ENCODE results near the gene RGS7. TPM values are rescaled to one million over a fixed set of nuclear protein-coding genes. Genes with fewer than 3 reads are reported as not detected.
"Not testable (repeated sequence)": the region's sequence is repeated elsewhere in the genome, so short reads cannot be mapped to it uniquely, and the experiment has no call there.

RGS7 gene
- total RNA-seq, 2 donors from 2014 or later, result 0.11 TPM; not detected in 1

DNA sequence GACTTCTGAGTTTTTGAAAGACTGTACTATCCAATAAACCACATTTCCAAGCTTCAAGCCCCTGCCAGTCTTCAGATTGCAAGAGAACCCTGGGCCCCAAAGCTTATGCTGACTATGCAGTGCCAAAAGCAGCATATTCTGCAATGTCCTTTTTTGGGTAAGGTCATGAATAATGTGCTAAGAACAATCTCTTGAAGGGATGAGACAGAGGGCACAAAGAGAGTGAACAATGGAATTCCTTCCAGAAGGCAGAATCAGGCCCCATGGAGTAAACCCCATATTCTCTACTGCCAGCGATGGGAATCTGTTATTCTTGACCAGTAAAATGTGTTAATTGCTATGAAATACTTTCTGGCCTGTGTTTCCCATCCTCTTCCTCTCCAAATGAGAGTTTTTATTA, 190.4 kb downstream of the RGS7 start:
- intact Hi-C loops (cut with DNase I, micrococcal nuclease), result no loop called here
- DNase-seq (no peak), ATAC-seq (no peak)

DNA sequence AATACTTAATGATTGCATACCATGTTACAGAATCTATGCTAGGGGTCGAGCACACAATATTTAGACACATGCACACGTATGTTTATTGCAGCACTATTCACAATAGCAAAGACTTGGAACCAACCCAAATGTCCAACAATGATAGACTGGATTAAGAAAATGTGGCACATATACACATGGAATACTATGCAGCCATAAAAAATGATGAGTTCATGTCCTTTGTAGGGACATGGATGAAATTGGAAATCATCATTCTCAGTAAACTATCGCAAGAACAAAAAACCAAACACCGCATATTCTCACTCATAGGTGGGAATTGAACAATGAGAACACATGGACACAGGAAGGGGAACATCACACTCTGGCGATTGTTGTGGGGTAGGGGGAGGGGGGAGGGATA, 191.7 kb downstream of the RGS7 start:
- DNase-seq; ATAC-seq; intact Hi-C loops (cut with DNase I, micrococcal nuclease): not testable (repeated sequence)

DNA sequence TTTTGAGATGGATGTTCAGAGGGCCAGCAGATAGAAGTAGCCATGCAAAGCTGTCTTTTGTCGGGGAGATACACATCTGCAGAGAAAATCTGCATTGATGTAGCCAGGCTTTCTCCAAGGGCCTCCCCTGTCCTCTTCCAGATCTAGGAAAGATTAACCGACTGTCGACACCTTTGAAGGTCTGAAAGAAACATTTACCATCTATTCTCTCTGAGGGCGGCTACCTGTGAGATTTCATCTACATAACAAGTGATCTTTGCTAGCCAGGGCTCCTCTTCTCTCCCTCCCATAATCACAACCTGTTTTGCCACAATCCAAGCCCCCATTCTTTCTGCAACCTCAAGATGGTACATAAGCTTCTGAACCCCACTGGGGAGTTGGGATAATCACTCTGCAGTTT, 193.6 kb downstream of the RGS7 start:
- no peak for ATAC-seq
- DNase-seq, result no peak
- intact Hi-C loops (cut with DNase I, micrococcal nuclease), result no loop called here

DNA sequence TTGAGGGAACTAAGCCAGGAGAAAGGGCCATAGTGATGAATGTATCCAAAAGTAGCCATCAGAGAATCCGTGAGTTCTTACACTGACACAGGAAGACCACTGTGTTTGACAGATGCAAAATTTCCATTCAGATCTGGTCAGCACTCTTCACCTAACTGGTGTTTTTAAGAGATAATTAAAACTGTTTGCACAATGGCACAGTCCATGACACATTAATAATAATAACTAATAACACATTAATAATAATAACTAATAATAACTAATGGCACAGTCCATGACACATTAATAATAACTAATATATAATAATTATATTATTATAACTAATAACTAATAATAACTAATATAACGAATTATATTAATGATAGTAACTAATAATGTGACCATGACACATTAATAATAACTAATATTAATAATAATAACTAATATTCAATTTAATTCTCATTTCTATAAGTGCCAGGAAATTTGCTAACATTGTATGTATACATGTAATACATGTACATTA, 195.8 kb downstream of the RGS7 start:
- ATAC-seq (no peak), DNase-seq (no peak)
- intact Hi-C loops (cut with DNase I, micrococcal nuclease), result no loop called here

DNA sequence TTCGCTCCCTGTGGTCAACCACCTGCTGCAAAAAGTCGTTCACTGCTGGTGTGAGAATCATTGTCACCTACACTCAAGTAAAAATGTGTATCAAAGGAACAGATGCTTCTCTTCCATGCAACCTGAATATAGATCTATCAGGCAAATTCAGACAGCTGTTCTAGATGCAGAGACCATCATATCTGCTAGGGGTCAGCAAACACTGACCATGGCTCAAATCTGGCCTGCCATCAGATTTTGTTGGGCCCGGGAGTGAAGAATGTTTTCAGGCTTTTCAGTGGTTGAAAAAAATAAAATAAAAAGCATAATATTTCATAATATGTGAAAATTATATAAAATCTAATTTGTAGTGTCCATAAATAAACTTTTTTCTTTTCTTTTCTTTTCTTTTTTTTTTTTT, 199.6 kb downstream of the RGS7 start:
- DNase-seq (no peak), ATAC-seq (no peak)
- intact Hi-C loops (cut with DNase I, micrococcal nuclease), result no loop called here

DNA sequence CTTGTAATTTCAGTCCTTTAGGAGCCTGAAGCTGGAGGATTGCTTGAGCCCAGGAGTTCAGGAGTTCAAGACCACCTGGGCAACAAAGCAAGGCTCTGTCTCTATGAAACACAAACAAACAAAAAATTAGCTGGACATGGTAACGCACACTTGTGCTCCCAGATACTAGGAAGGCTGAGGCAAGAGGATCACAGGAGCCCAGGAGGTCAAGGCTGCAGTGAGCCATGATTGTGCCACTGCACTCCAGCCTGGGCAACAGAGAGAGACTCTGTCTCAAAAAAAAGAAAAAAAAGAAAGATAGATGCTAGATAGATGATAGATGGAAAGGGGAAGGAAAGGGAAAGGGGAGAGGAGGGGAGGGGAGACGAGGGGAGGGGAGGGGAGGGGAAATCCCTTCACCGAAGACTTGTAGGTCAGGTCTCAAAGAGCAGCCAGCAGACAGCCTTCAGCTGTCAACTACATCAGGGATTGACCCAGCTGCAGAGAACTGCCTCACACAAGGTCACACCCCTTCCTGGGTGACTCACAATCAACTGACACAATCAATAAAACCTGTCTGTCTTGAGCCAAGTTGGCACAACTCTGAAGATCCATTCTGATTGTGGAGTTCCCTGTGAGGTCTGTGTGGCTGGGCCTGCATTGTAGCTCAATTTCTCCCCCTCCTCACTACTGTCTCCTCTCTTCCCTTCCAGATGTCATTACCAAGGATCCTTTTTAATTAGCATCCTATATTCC, 200.6 kb downstream of the RGS7 start:
- ATAC-seq (peak; percentile 100), DNase-seq (peak; percentile 37 to 82)
- intact Hi-C loops (cut with DNase I, micrococcal nuclease), result no loop called here

DNA sequence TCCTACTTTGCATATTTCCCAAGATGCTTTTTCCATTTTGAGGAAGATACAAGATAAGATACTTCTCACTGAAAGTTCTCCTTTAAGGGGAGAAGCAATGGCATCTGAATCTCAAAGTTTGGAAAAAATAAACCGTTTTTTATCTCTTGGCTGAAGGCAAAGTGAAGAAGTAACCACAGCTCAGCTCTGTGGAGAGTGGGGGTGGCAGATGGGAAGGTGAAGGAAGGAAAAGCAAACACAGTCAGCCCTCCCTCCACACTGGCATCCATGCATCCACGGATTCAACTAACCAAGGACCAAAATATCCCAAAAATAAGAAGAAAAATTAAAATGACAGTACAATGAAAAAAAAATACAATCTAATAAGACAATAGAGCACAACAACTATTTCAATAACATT, 211.1 kb downstream of the RGS7 start:
- intact Hi-C loops (cut with DNase I, micrococcal nuclease), result no loop called here
- ATAC-seq, result no peak

DNA sequence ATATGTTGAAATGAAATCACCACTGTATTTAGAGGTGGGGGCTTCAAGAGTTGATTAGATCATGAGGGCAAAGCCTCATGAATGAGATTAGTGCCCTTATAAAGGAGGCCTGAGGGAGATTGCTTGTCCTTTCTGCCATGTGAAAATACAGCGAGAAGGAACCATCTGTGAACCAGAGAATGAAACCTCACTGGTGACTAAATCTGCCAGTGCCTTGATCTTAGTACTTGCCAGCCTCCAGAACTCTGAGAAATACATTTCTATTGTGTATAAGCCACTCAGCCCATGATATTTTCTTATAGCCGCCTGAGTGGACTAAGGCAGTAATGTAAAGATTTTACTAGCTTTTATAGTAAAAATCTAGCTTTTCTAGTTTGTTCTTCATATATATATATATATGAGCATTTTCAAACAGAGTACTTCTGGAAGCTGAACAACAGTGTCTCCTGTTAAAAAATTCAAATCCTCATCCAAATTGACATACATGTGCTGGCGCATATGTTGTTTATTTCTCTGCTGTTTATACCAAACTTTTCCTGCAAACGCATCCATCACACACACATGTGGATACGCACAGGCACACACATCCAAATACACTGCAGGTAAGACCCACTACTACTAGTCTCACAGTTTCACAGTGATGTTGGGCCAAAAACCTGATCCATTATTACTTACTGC, 213.1 kb downstream of the RGS7 start:
- no peak for DNase-seq
- intact Hi-C loops (cut with DNase I, micrococcal nuclease), result no loop called here

More for the DNA sequence above, 211.1 kb downstream of the RGS7 start:
- no peak for DNase-seq

DNA sequence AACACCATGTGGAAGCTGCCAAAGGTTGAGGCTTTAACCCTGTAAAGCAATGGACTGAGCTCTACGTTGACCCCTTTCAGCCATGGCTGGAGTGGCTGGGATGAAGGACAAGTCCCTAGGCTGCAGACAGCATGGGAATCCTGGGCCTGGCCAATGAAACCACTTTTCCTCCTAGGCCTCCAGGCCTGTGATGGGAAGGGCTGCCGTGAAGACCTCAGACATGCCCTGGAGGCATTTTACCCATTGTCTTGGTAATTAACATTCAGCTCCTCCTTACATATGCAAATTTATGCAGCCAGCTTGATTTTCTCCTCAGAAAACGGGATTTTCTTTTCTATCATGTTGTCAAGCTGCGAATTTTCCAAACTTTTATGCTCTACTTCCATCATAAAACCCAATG, 214.5 kb downstream of the RGS7 start:
- intact Hi-C loops (cut with DNase I, micrococcal nuclease), result no loop called here
- no peak for ATAC-seq
- DNase-seq, result no peak

More for the DNA sequence above, 213.1 kb downstream of the RGS7 start:
- no peak for ATAC-seq

DNA sequence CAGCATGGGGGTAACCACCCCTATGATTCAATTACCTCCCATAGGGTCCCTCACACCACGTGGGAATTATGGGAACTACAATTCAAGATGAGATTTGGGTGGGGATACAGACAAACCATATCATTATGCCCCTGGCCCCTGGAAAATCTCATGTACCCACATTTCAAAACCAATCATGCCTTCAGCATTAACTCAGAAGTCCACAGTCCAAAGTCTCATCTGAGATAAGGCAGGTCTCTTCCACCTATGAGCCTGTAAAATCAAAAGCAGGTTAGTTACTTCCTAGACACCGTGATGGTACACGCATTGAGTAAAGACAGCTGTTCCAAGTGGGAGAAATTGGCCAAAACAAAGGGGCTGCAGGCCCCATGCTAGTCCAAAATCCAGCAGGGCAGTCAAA, 215.4 kb downstream of the RGS7 start:
- peak; percentile 69 for ATAC-seq
- intact Hi-C loops (cut with DNase I, micrococcal nuclease); DNase-seq: not testable (repeated sequence)

DNA sequence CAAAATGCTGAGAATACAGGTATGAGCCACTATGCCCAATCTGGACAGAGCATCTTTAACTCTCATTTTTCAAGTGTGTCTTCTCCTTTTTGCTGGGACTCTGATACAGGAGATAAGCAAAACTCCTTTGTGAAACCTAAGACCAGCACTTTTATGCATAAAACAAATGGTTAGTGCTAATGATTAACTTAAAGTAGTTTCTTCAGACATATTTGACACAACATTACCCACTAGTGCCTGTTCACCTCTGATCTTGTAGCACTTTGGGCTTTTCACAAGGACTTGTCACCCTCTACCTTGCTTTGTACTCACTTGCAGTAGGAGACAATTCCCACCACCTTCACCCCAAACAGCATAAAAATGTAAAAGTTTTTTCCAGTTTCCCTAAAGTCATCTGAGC, 216.3 kb downstream of the RGS7 start:
- no peak for ATAC-seq
- intact Hi-C loops (cut with DNase I, micrococcal nuclease), result no loop called here
- no peak for DNase-seq

DNA sequence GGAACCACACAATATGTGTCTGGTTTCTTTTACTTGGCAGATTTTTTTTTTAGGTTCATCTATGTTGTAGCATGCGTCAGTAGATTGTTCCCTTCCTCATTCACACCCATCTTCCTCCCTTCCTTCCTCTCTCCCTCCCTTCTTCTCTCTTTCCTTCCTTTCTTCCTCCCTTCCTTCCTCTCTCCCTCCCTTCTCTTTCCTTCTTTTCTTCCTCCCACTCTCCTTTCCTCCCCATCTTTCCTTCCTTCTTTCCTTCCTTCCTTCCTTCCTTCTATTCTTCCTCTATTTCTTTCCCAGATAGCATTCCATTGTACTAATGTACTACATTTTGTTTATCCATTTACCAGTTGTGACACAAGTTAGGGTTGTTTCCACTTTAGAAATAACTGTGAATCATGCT, 218.0 kb downstream of the RGS7 start:
- ATAC-seq, result no peak
- no peak for DNase-seq
- intact Hi-C loops (cut with DNase I, micrococcal nuclease), result no loop called here

DNA sequence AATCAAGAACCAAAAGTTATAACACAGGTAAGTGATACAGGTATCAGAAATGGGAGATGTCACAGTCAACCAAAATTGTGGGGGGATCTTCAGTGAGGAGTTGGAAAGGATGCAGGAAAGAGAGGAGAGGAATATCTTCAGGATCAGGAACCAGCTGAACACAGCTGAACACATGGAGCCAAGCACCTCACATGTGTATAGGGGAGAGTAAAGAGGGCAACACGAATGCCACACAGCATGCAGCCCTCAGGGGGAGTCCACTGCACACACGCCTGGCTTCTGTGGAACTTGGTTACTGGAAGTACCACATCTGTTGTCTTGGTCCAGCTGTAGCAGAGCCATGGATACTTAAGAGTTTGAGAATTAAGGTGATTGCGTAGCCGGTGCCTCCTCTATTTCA, 218.8 kb downstream of the RGS7 start:
- DNase-seq, result no peak
- intact Hi-C loops (cut with DNase I, micrococcal nuclease), result no loop called here
- no peak for ATAC-seq

DNA sequence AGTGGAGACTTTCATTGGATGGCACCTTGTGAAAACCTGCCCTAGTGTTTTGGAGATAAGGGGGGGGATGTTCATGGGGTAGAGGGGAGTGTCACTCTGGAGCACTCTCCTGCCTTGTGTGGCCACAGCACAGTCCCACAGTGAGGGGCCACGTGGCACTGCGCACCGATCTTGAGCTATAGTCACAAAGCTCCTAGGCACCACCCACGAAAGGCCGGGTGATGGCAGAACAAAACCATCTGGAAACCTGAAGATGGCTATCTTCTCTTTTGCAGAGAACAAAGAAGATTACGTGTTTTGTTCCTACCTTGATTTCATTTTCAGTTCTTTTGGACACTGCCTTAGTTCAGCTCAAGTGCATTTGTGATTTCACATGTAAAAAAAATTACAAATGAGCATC, 220.6 kb downstream of the RGS7 start:
- intact Hi-C loops (cut with DNase I, micrococcal nuclease), result no loop called here
- ATAC-seq (no peak), DNase-seq (no peak)

DNA sequence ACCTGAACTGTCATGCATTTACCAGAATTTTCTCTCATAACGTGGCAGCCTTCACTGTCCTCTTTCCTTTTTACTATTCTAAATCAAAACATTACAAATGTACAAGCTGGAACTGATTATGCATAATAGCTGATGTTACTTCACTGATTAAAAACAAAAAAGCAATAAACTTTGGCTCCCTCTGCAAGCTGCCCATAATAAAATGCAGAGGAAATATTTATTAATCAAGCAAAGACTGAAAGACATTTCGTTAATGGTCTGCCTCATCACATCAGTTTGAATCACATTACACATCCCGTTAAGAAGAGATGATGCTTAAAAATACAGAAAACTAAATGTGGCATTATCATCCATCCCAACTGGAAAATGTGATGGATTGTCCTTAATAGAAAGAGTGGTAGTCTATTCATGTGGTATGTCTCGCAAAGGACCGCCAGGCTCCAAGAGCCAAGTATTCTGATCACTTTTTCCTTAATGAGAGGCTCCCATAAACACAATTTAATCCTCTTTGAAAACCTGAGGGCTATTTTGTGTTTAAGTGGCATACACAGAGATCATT, 225.3 kb downstream of the RGS7 start:
- DNase-seq, result no peak
- no peak for ATAC-seq
- intact Hi-C loops (cut with DNase I, micrococcal nuclease), result no loop called here

DNA sequence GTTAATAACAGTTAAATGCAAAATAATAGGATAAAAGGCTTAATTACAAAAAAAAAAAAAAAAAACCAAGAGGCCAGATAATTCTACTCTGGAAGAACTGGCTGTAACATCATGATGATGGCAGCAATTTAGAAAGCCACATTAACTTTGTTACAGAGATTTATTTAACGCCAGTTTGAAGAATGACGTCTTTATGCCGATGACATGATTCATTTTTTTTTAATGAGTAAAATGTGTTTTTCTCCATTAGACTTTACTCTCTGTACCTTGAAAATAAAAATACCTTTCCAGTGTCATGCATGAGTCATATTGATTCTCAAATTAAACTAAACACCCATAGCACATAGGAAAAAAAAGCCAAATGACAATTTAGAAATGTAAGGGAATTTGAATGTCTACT, 226.1 kb downstream of the RGS7 start:
- intact Hi-C loops (cut with DNase I, micrococcal nuclease), result no loop called here
- DNase-seq, result no peak
- no peak for ATAC-seq

DNA sequence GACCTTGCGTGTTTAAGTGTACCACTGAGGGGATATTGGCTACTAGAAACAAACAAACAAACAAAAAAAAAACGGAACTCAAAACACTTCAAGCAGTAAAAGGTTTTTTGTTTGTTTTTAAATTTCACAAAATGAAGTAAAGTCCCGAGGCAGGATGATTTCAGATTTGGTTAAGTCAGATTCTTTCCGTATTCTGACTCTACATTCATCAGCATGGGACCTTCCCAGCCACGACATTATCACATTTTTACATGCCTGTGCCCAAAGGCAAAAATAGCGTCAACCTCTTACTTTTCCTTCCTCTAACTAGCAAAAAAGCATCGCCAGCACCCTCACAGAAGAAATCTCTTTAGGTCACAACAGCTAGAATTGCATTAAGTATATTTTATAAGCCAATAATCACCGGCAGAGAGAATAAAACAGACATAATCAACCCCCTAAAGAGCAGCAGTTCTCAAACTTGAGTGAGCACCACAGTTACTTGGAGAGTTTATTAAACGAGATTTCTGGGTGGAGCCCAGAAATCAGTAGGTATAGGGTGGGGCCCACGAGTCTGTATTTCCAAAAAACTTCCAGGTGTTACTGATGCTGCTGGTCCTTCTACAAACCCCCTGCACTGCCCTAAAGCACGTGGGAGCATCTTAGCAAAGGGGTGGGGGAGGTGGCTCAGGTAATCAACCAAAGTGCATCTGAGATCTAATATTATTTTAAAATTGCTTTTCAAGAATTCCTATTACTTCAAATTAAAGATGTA, 227.6 kb downstream of the RGS7 start:
- intact Hi-C loops (cut with DNase I, micrococcal nuclease), result no loop called here
- no peak for ATAC-seq
- DNase-seq, result no peak

DNA sequence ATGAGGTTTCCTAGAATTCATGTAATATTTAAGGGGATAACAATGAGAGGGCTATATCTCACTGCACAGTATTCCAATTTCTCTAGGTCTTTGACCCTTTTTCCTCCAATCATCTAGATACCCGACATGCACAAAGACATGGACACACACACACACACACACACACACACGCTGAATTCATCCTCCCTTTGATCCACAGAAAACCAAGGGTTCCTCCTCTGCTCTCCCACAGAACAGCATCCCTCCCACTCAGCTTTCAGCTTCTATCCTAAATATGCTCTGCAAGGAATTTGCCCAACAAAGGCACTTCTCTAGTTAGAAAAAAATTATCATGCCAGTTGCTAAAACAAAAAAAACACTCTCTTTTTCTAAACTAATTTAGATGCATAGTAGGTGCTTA, 231.7 kb downstream of the RGS7 start:
- DNase-seq (no peak), ATAC-seq (no peak)
- intact Hi-C loops (cut with DNase I, micrococcal nuclease), result no loop called here

DNA sequence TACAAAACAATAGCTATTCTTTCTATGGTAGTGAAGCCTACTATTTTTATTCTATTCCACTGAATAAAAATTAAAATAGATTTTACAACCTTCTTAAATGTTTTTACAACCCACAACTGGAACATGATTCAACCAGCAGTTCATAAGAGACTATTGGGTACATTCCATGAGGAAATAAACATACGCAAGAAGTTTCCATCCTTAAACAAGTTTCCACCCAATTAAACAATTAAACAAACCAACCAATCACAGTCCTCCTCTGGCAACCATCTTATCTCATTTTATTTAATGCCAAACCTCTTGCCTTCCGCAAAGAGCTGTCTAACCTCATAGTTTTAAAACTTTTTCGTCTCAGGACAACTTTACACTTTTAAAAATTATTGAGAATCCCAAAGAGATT, 239.0 kb downstream of the RGS7 start:
- ATAC-seq (peak; percentile 62), DNase-seq (no peak)
- intact Hi-C loops (cut with DNase I, micrococcal nuclease), result no loop called here

DNA sequence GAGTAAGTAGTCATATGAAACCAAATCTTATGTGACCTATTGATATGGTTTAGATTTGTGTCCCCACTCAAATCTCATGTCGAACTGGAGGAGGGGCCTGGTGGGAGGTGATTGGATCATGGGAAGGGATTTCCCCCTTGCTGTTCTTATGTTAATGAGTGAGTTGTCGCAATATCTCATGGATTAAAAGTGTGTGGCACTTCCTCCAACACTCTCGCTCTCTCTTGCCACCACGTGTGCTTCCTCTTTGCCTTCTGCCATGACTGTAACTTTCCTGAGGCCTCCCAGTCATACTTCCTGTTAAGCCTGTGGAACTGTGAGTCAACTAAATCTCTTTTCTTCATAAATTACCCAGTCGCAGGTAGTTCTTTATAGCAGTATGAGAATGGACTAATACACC, 241.2 kb downstream of the RGS7 start:
- ATAC-seq, result no peak
- intact Hi-C loops (cut with DNase I, micrococcal nuclease), result no loop called here
- no peak for DNase-seq

All from left colon (tissue), 2 donors.